Activated CD4-positive, alpha-beta T cell treated with anti-CD3 and anti-CD28 coated beads, Interleukin-10, Interleukin-2, amounts not matched to agents 100 ng/mL and 50 ng/mL, durations not matched to agents 16 hours and 8 hours (primary cell): ENCODE data around the gene SNCG.
"Not testable (repeated sequence)": the region's sequence is repeated elsewhere in the genome, so short reads cannot be mapped to it uniquely, and the experiment has no call there.

Source experiments
- DNase-seq: peaks from one replicate; pipeline ENCODE4 v3.0.0-alpha.2; 2020

SNCG gene

GRCh38 chr10:86958116-86958900, at the start of gene SNCG:
TSS of gene SNCG (plus strand) at chr10:86958599. CDS start at chr10:86958698, 99 bp downstream.
- no peak for DNase-seq

GRCh38 chr10:86914734-86915133, 43.7 kb upstream of the SNCG start:
- DNase-seq = no peak

- DNase-seq = no peak
These were observed 40.4 kb upstream of the SNCG start for GRCh38 chr10:86918022-86918471.

- DNase-seq = no peak
These were observed 35.8 kb upstream of the SNCG start for GRCh38 chr10:86922553-86922961.

- DNase-seq = no peak
These were observed 28.7 kb upstream of the SNCG start for GRCh38 chr10:86929468-86930380.

GRCh38 chr10:86931872-86932271, 26.5 kb upstream of the SNCG start:
- DNase-seq = no peak

GRCh38 chr10:86932674-86933073, 25.7 kb upstream of the SNCG start:
- no peak for DNase-seq

- DNase-seq = not testable (repeated sequence)
These were observed 24.2 kb upstream of the SNCG start for GRCh38 chr10:86934162-86934711.

- DNase-seq = no peak
These were observed 21.5 kb upstream of the SNCG start for GRCh38 chr10:86936661-86937501.

DNA sequence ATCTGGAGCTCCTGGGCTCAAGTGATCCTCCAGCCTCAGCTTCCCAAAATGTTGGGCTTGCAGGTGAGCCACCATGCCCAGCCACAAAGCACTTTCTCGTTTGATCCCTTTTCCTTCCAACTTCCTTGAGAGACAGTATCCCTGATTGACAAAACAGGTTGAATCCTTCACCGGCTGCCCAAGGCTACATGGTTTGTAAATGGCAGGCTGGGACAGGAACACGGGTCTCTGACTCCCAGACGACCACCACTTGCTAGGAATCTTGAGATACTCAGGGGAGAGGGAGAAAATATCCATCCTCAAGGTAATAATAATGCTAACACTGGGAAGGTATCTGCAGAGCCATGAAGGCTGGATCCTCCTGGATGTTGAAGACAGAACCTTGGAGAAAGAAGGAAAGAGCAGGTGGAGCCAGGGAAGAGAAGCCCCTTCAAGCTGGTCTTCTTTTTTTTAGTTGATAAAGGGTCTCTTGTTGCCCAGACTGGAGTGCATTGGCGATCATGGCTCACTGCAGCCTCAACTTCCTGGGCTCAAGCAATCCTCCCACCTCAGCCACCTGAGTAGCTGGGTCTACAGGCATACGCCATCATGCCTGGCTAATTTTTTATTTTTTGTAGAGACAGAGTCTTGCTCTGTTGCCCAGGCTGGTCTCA, 20.8 kb upstream of the SNCG start:
- no peak for DNase-seq

- DNase-seq = no peak
These were observed 20.1 kb upstream of the SNCG start for GRCh38 chr10:86938260-86938659.

DNA sequence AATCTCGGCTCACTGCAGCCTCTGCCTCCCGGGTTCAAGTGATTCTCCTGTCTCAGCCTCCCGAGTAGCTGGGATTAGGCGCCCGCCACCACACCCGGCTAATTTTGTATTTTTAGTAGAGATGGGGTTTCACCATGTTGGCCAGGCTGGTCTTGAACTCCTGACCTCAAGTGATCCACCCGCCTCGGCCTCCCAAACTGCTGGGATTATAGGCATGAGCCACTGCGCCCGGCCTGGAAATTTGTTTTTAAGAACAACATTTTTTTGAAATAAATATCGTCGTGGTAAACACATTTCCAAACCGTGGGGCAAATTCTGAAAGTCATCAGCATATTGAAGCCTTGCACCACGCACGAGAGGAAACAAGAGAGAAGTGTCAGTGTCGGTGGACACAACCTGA, 18.3 kb upstream of the SNCG start:
- DNase-seq = not testable (repeated sequence)

- DNase-seq = no peak
These were observed 17.7 kb upstream of the SNCG start for GRCh38 chr10:86940677-86941076.

- no peak for DNase-seq
These were observed 17.0 kb upstream of the SNCG start for GRCh38 chr10:86941426-86941825.

DNA sequence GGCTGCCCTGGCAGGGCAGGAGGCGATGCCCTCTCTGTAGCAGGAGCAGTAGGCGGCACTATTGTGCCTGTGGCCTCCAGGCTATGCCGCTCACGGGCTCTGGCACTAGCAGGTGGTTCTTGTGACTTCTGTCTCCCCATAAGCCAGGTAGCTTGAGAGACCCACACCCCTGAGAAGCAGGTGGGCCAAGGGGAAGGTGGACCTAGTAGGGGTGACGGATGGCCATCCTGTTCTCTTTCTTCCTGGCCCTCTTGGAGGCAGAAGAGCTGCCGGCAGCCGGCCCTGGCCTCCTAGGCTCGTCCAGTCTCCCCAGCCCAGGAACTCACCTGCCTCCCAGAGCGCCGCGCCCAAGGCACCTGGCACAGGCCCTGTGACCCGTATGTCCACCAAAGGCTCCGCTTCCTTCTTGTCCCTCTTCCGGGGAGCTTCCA, 16.4 kb upstream of the SNCG start:
- no peak for DNase-seq

- no peak for DNase-seq
These were observed 15.7 kb upstream of the SNCG start for GRCh38 chr10:86942441-86943315.

- no peak for DNase-seq
These were observed 14.9 kb upstream of the SNCG start for GRCh38 chr10:86943316-86944030.

- DNase-seq = no peak
These were observed 14.4 kb upstream of the SNCG start for GRCh38 chr10:86944031-86944419.

GRCh38 chr10:86944471-86944870, 13.9 kb upstream of the SNCG start:
- no peak for DNase-seq

DNA sequence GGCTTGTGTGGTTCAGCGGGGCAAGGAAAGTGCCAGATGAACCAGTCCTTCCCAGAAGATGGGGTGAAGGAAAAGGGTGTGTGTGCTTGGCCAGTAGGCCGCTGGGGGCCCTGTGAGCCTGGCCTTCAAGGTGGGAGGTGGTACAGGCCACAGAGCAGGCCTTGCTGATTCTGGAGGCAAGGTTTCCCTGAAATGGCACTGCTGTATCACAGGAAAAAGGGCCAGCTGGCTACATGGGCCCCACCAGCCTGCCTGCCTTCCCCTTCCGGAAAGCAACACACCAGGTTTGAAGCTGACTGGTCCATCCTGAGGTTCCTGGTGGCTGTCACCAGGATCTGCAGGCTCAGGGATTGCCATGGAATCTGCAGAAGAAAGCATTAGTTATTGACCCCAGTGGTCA, 13.5 kb upstream of the SNCG start:
- no peak for DNase-seq
